ENCODE results near the gene MCRIP1. TPM values are rescaled to one million over a fixed set of nuclear protein-coding genes. Genes with fewer than 3 reads are reported as not detected.

Gene MCRIP1
- total and polyA plus RNA-seq, 9 of the 15 experiments (the other 6 are each of a cell fraction or from before 2014, with no cell fraction given), result 0.39 to 35.8 (median 9.7) TPM

DNA sequence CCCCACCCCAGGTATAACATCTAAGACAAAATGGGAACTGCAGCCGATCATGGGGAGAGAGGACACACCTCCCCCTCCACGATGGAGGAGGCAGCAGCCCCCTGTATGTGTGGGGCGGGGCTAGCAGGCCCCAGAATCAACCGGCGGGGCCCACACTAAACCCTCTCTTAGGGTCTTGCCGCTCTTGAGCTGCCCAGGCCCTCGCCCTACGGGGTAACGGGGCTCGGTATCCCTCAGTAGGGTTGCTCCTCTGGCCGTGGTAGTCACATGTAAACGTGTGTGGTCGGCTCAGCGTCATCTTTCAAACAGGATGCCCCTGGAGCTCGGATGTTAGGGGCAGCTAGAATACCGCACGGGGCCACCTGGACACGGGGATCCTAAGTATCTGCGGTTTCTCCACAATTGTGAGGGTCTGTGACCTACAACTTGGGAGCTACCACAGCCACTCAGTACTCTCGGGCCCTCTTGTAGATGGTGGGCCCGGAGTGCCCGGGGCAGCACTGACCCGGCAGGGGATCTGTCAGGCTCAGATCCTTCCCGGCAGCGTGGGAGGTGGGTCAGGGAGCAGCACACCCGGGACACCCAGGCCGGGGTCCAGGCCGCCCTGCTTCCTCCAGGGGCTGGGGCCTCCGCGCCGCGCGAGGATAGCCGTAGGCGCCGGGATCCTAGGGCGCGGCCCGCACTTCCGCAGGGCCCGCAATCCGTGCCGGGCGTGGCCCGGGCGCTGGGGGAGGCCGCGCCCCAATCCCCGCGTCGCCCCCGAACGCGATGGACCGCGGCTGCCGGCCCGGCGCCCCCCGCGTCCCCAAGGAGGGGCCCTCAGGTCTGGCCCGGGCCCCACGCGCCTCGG is 37.3 kb upstream of the MCRIP1 start (continued):
- TF ChIP-seq, protein P1, sequence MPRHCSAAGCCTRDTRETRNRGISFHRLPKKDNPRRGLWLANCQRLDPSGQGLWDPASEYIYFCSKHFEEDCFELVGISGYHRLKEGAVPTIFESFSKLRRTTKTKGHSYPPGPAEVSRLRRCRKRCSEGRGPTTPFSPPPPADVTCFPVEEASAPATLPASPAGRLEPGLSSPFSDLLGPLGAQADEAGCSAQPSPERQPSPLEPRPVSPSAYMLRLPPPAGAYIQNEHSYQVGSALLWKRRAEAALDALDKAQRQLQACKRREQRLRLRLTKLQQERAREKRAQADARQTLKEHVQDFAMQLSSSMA (CRISPR knock-in tag; IDR thresholded peaks at IDR 0.05), result no peak
- TF ChIP-seq POLR2A (conservative IDR thresholded peaks at IDR 0.05) (peak; percentile 53), SP1 (CRISPR knock-in tag; IDR thresholded peaks at IDR 0.05) (0 out of 2 replicates have a peak, but pooled peaks have one; percentile 55), GTF2E2 (tag; IDR thresholded peaks at IDR 0.05) (no peak), RAD51 (IDR thresholded peaks at IDR 0.05; ENCODE audit: borderline replicate concordance, low read depth) (no peak), TBP (optimal IDR thresholded peaks at IDR 0.05; ENCODE audit: low read depth, low read length) (peak; percentile 18), ZC3H11A (IDR thresholded peaks at IDR 0.05; ENCODE audit: low read depth, low read length) (no peak), TAF1 (IDR thresholded peaks at IDR 0.05; ENCODE audit: control insufficient read depth, extremely low read depth, insufficient read depth, low read length, severe bottlenecking) (peak; percentile 11), U2AF2 (optimal IDR thresholded peaks at IDR 0.05; ENCODE audit: low read depth, low read length) (no peak), RFX1 (IDR thresholded peaks at IDR 0.05) (no peak), ETV1 (tag; conservative IDR thresholded peaks at IDR 0.05; ENCODE audit: low read depth) (0 out of 2 replicates have a peak, but pooled peaks have one; percentile 22), BRD4 (IDR thresholded peaks at IDR 0.05) (no peak), ZNF436 (CRISPR knock-in tag; IDR thresholded peaks at IDR 0.05) (no peak), ZNF717 (CRISPR knock-in tag; IDR thresholded peaks at IDR 0.05) (no peak), GATA2 (CRISPR knock-in tag; IDR thresholded peaks at IDR 0.05) (no peak), TAF9B (IDR thresholded peaks at IDR 0.05; ENCODE audit: partially characterized antibody) (no peak), SMAD4 (CRISPR knock-in tag; conservative IDR thresholded peaks at IDR 0.05) (peak; percentile 25; the same call in 1 of the 2 replicates), ZNF77 (CRISPR knock-in tag; IDR thresholded peaks at IDR 0.05) (no peak), U2AF1 (optimal IDR thresholded peaks at IDR 0.05; ENCODE audit: low read depth, low read length) (peak; percentile 7), SMARCB1 (IDR thresholded peaks at IDR 0.05; ENCODE audit: insufficient read length, low read depth) (no peak), POU5F1 (IDR thresholded peaks at IDR 0.05; ENCODE audit: borderline replicate concordance, low read depth, low read length, partially characterized antibody) (no peak), CCAR2 (IDR thresholded peaks at IDR 0.05; ENCODE audit: low read depth, low read length) (no peak), CXXC5 (CRISPR knock-in tag; IDR thresholded peaks at IDR 0.05) (peak; percentile 11), IFI16 (CRISPR knock-in tag; IDR thresholded peaks at IDR 0.05) (no peak)
- TF ChIP-seq, protein P2, sequence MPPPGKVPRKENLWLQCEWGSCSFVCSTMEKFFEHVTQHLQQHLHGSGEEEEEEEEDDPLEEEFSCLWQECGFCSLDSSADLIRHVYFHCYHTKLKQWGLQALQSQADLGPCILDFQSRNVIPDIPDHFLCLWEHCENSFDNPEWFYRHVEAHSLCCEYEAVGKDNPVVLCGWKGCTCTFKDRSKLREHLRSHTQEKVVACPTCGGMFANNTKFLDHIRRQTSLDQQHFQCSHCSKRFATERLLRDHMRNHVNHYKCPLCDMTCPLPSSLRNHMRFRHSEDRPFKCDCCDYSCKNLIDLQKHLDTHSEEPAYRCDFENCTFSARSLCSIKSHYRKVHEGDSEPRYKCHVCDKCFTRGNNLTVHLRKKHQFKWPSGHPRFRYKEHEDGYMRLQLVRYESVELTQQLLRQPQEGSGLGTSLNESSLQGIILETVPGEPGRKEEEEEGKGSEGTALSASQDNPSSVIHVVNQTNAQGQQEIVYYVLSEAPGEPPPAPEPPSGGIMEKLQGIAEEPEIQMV (tag; conservative IDR thresholded peaks at IDR 0.05; ENCODE audit: low read depth), result no peak
- TF ChIP-seq, protein P3, sequence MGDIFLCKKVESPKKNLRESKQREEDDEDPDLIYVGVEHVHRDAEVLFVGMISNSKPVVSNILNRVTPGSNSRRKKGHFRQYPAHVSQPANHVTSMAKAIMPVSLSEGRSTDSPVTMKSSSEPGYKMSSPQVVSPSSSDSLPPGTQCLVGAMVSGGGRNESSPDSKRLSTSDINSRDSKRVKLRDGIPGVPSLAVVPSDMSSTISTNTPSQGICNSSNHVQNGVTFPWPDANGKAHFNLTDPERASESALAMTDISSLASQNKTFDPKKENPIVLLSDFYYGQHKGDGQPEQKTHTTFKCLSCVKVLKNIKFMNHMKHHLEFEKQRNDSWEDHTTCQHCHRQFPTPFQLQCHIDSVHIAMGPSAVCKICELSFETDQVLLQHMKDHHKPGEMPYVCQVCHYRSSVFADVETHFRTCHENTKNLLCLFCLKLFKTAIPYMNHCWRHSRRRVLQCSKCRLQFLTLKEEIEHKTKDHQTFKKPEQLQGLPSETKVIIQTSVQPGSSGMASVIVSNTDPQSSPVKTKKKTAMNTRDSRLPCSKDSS (IDR thresholded peaks at IDR 0.05; ENCODE audit: low read depth, partially characterized antibody), result no peak

All from K562 (cell line).